DND-41 (cell line): ENCODE measurements around the gene TNRC6B.

Experiments
- ATAC-seq: fragments of 200-7000 bp; cut with Tn5 transposase; 3 replicates; pipeline ENCODE4 v1.9.1; 2021; ENCODE audit warnings: low read depth; ENCODE audit not compliant: insufficient read depth
- DNase-seq: peaks from one replicate; pipeline ENCODE4 v3.0.0-alpha.2; 2020
- H2AFZ ChIP-seq: 2 replicates; pipeline ENCODE4 v1.6.0; 2012; ENCODE audit warnings: low read depth, low read length
- H3K27ac ChIP-seq: 2 replicates; pipeline ENCODE4 v1.5.1; 2012; ENCODE audit warnings: low read length, inconsistent platforms
- H3K27me3 ChIP-seq: fragments of 200-600 bp; sonication (generic); 2 replicates; pipeline ENCODE4 v1.6.0; 2012; ENCODE audit warnings: low read length, mild to moderate bottlenecking, inconsistent platforms; ENCODE audit not compliant: insufficient read depth, poor library complexity
- H3K36me3 ChIP-seq: 2 replicates; pipeline ENCODE4 v1.5.1; 2012; ENCODE audit warnings: low read length, inconsistent platforms; ENCODE audit not compliant: insufficient read depth
- H3K4me1 ChIP-seq: 2 replicates; pipeline ENCODE4 v1.5.1; 2012; ENCODE audit warnings: mild to moderate bottlenecking, low read length; ENCODE audit not compliant: insufficient read depth
- H3K4me2 ChIP-seq: 2 replicates; pipeline ENCODE4 v1.6.0; 2012; ENCODE audit warnings: mild to moderate bottlenecking, moderate library complexity, low read length, inconsistent platforms; ENCODE audit not compliant: insufficient read depth
- H3K4me3 ChIP-seq, 2 experiments: fragments of 200-600 bp in 1 of 2; shearing (Covaris generic) in 1 of 2; 2 replicates each; pipeline ENCODE4 v1.5.1; 2012 to 2016; ENCODE audit warnings: inconsistent platforms in 2 of 2, low read length in 2 of 2, mild to moderate bottlenecking in 2 of 2, low read depth in 1 of 2, moderate library complexity in 1 of 2
- H3K79me2 ChIP-seq: 2 replicates; pipeline ENCODE4 v1.6.0; 2012; ENCODE audit warnings: low read length, inconsistent platforms; ENCODE audit not compliant: insufficient read depth
- H3K9ac ChIP-seq: 2 replicates; pipeline ENCODE4 v1.6.0; 2012; ENCODE audit warnings: low read depth, mild to moderate bottlenecking, inconsistent platforms, low read length, moderate library complexity
- H3K9me3 ChIP-seq: 2 replicates; pipeline ENCODE4 v1.5.1; 2012; ENCODE audit warnings: low read length, moderate library complexity, mild to moderate bottlenecking, inconsistent platforms; ENCODE audit not compliant: insufficient read depth, severe bottlenecking
- H4K20me1 ChIP-seq: 2 replicates; pipeline ENCODE4 v1.6.0; 2012; ENCODE audit warnings: low read length; ENCODE audit not compliant: insufficient read depth
- EZH2 ChIP-seq: IDR thresholded peaks from 3 replicates; pipeline ENCODE4 v1.6.1; 2012; ENCODE audit warnings: borderline replicate concordance, low read depth, mild to moderate bottlenecking, moderate library complexity, low read length, inconsistent platforms; ENCODE audit not compliant: severe bottlenecking
- TF ChIP-seq, protein P1 (sequence below): IDR thresholded peaks from 2 replicates; pipeline ENCODE4 v1.5.1; 2012; ENCODE audit warnings: borderline replicate concordance, low read length, moderate library complexity, mild to moderate bottlenecking; ENCODE audit not compliant: poor library complexity, severe bottlenecking; ENCODE audit errors: extremely low read depth

The TNRC6B gene

DNA sequence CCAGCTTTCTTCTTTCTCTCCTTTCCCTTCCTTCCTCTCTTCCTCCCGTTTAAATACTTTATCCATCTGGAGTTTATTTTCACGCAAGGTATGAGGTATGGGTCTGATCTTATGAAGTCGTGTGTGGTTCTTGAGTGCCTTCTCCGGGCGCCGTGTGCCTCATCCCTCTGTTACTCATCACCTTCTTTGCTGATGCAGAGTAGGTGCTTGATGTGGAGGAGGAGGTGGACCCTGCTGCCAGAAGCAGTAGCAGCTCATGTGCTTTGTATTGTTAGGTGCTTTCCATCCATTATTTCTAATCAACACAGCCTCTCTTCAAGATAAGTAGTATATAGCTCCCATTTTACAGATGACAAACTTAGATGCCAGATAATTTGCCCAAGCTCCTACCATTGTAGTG is 47.0 kb downstream of the TNRC6B start:
- H3K4me2 ChIP-seq: no peak overlapping the region
- no peak overlapping the region for H3K9ac ChIP-seq
- no peaks in the 10 kb centered on the region for H3K27me3 ChIP-seq
- no peaks in the 10 kb centered on the region for H3K9me3 ChIP-seq
- peaks cover 8% of the 10 kb centered on the region; the same call in 1 of the 2 replicates for H3K36me3 ChIP-seq
- no peak overlapping the region for H3K27ac ChIP-seq
- no peak for TF ChIP-seq EZH2
- TF ChIP-seq, protein P1, sequence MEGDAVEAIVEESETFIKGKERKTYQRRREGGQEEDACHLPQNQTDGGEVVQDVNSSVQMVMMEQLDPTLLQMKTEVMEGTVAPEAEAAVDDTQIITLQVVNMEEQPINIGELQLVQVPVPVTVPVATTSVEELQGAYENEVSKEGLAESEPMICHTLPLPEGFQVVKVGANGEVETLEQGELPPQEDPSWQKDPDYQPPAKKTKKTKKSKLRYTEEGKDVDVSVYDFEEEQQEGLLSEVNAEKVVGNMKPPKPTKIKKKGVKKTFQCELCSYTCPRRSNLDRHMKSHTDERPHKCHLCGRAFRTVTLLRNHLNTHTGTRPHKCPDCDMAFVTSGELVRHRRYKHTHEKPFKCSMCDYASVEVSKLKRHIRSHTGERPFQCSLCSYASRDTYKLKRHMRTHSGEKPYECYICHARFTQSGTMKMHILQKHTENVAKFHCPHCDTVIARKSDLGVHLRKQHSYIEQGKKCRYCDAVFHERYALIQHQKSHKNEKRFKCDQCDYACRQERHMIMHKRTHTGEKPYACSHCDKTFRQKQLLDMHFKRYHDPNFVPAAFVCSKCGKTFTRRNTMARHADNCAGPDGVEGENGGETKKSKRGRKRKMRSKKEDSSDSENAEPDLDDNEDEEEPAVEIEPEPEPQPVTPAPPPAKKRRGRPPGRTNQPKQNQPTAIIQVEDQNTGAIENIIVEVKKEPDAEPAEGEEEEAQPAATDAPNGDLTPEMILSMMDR: no peak
- peaks cover 94% of the 10 kb centered on the region for H3K79me2 ChIP-seq
- DNase-seq (no peak), ATAC-seq (no peak)
- no peak overlapping the region for H3K4me3 ChIP-seq
- H3K4me1 ChIP-seq: no peaks in the 10 kb centered on the region
- H4K20me1 ChIP-seq: peaks cover 67% of the 10 kb centered on the region
- H2AFZ ChIP-seq: no peak overlapping the region

DNA sequence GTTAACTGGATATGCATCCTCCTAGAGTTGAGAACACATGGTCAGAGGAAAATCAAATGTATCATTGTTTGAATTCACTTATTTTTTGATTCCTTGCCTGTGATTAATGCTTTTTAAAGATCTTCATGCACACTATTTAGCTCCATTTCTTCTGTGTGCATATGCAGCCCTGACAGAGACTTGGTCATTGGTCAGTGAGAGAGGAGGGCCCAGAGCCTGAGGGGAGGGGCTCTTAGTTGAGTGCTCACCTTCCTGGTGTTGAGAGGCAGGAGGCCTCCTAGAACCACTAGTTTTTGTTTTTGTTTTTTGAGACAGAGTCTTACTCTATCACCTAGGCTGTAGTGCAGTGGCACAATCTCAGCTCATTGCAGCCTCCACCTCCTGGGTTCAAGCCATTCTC is 48.9 kb downstream of the TNRC6B start:
- TF ChIP-seq, protein P1: no peak
- TF ChIP-seq EZH2: no peak
- ATAC-seq (no peak), DNase-seq (no peak)
- Histone ChIP-seq H3K27ac (no peak overlapping the region), H3K9ac (no peak overlapping the region), H3K27me3 (no peaks in the 10 kb centered on the region), H3K36me3 (peaks cover 9% of the 10 kb centered on the region; the same call in 1 of the 2 replicates), H3K4me1 (no peaks in the 10 kb centered on the region), H3K4me3 (no peak overlapping the region), H3K9me3 (no peaks in the 10 kb centered on the region), H2AFZ (no peak overlapping the region), H3K79me2 (peaks cover 93% of the 10 kb centered on the region), H3K4me2 (no peak overlapping the region), H4K20me1 (peaks cover 56% of the 10 kb centered on the region)

DNA sequence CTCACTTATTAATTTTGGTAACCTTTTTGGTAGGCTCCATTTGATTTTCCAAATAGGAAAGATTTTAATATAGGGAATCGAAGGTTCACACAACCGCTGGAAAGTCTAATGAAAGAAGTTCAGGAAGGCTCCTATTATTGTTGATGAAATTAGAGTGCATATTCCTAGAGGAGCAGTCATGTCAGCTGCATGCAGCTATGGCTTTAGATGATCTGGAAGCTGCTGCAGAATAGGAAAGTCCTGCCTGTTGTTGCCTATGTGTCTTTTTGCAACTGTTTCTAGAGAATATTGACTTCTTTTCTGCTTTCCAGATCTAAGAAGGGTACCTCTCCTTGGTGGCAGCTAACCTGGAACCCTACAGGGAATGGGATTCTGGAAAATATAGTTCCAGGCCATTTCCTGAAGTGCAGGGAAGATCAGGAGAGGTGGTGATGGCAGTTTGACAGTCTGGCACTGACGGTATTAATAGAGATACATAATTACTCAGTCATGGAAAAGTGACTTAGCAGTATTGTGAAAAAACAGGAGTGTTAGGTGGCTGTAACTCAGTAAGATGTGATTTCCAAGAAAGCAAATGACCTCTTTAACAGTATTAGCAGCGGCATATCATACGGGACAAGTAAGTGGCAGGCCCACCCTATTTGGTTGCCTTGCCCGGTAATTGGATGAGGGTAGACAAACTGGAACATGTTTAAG is 54.0 kb downstream of the TNRC6B start:
- peaks cover 91% of the 10 kb centered on the region for H3K79me2 ChIP-seq
- H3K27me3 ChIP-seq: no peaks in the 10 kb centered on the region
- no peak overlapping the region for H3K27ac ChIP-seq
- no peak overlapping the region for H3K4me2 ChIP-seq
- ATAC-seq: no peak
- H3K4me3 ChIP-seq: no peak overlapping the region
- peaks cover 50% of the 10 kb centered on the region for H4K20me1 ChIP-seq
- no peak overlapping the region for H3K9ac ChIP-seq
- TF ChIP-seq, protein P1: no peak
- no peak for TF ChIP-seq EZH2
- peaks cover 21% of the 10 kb centered on the region for H3K36me3 ChIP-seq
- no peak for DNase-seq
- no peaks in the 10 kb centered on the region for H3K9me3 ChIP-seq
- H3K4me1 ChIP-seq: no peaks in the 10 kb centered on the region
- H2AFZ ChIP-seq: no peak overlapping the region
